NCI-H1417 (cell line): ENCODE data around the gene SNUPN.
"Not testable (repeated sequence)": the region's sequence is repeated elsewhere in the genome, so short reads cannot be mapped to it uniquely, and the experiment has no call there.

Experiments used
- DNase-seq, 3 experiments: peaks; one replicate each; lab custom pipeline; 2025; lab: John Stamatoyannopoulos, UW

Gene SNUPN

DNA sequence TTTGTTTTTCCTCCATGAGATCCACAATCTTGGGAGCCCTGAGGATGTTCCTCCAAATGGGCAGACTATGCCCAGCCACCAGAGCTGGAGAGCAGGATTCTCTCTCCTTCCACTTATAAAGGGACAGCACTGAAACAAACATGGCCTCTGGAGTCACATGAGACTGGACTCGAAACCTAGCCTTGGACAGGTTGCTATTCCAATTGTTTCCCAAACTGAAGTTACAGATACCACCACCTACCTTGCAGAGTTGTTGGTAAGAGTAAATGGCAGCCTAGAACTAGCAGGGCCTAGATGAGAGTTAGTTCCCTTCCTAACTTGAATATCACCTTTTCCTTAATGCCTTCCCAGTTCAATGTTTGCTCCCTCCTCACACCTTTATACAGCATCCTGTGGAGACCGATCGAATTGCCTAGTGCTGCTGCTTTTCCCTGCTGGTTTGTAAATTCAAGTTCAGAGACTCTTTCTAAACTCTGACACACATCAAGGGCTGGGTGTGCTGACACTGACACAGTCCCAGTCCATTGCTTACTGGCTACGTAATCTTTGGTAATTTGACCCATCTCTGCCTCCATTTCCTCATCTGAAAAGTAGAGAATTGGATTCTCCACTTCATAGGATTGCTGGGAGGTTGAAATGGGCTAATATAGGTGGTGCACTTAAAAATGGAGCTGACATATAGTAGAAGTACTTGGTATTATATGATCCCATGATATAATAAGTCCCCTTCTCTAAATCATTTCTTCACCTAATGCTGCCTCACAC, 11.9 kb upstream of the SNUPN start:
- no peak for DNase-seq

DNA sequence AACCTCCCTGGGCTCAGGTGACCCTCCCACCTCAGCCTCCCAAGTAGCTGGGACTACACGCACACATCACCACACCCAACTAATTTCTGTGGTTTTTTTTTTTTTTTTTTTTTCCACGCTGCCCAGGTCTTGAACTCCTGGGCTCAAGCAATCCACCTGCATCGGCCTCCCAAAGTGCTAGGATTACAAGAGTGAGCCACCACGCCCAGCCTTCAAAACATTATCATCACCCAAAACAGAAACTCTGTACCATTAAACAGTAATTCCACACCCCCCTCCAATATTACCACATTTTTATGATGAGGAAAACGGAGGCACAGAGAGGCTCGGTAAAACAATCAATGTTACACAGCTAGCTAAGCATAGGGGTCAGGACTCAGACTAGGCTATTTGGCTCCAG, 10.5 kb upstream of the SNUPN start:
- no peak for DNase-seq

DNA sequence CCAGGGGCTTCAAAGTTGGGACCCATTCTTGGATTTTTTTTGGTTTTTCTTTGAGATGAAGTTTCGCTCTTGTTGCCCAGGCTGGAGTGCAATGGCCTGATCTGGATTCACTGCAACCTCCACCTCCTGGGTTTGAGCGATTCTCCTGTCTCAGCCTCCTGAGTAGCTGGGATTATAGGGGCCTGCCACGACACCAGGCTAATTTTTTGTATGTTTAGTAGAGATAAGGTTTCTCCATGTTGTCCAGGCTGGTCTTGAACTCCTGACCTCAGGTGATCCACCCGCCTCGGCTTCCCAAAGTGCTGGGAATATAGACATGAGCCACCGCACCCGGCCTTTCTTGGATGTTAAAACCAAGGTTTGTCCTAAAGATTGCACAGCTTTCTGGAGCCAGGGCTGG, 8.4 kb upstream of the SNUPN start:
- DNase-seq: not testable (repeated sequence)

DNA sequence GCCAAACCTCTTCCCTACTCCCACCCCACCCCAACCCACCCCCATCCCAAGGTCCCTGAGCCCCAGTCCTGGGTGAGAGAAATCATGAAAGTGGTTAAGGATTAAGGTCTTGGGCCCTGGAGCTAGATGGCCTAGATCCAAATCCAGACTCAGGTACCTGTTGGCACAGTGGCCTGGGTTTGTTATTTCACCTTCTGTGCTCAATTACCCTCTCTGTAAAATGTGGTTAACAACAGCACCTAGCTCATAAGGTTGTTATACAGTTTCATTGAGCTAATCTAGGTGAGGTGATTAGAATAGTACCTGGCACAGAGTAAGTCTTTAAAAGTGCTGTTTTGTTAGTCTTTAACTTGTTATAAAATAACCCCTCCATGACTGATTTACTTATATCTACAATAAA, 6.4 kb upstream of the SNUPN start:
- no peak for DNase-seq

DNA sequence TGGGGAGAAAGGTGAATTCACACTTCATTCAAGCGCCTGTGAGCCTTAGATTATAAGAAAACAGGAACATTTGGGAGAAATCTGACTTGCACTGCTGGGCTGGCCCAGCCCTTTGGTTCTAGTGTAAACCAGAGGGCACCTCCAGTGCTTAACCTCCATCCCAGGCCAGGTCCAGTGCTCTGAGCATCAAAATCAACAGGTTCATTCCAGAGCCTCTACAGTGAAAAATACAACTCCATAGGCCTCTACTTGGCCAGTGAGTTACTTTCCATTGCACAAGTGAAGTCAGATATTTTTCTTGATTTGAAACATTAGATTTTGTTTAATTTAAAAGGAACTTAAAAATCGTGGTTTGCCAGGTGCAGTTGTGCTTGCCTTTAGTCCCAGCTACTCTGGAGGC, 3.0 kb downstream of the SNUPN start:
- no peak for DNase-seq

DNA sequence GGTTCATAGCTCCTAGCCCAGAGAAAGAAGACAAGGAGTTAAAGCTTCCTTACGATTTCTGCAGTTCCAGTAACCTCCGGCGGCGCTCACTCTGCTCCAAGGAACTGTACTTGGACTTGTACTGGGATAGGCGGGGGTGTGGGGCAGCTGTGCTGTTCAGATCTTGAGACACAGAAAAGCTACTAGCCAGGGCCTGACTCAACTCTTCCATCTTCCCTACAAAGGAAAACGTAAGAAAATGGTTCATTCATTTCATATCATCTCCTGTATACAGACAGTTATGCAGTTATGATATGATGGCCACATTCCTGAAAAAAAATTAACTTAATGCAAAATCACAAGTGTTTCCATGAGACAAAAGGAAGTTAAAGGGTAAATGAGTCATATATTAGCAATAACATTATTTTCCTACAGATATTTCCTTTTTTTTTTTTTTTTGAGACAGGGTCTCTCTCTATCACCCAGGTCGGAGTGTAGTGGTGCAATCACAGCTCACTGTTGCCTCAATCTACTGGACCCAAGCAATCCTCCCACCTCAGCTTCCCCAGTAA, 4.6 kb downstream of the SNUPN start:
- DNase-seq: no peak

DNA sequence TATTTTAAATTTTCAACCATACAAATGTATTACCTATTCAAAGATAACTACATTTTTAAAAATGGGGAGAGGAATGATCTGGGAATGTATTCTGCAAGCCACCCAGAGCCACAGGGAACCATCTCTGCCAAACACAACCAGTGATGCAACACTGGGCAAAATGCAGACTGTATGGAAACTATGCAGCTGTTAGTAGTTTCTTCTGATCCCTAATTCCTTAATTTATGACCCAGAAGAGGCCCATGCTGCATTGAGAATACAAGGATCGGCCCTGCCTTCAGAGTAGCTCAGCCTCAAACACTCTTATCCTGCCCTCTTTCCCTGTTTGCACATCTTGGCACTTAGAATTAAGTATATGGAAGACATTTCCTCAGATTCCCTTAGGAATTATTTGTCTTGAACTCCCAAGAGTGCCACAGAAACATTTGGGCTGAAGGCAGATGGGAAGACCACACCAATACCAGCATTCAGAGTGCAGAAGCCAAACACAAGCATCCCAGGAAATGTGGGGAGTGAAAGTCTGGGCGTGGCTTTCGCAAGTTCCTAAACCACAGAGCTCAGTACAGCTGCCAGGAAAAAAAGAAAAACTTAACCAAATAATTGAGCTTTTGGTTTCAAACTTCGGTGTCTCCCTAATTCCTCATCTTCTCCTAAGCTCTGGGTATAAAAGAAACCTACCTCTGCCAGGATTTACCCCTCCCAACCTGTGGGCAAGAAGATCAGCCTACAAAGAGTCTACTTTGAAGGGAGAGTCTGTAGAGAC, 5.3 kb downstream of the SNUPN start:
- no peak for DNase-seq

DNA sequence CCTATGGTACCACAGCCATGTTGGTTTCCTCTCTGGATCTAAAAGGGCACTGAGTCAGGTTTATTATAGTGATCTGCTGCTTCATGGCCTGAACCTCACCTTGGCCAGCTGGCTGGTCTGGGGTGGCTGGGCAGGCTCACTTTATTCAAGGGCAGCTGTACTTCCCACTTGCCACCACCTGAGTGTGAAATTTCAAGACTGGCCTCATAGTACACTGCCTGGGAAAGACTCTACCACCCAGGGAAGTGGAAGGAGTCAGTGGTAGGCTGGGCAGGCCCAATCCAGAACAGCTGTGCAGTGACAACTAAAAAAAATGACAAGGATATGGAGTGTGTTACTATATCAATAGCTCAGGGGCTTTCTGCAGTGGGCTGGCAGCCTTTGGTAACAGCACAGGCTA, 8.8 kb downstream of the SNUPN start:
- no peak for DNase-seq

DNA sequence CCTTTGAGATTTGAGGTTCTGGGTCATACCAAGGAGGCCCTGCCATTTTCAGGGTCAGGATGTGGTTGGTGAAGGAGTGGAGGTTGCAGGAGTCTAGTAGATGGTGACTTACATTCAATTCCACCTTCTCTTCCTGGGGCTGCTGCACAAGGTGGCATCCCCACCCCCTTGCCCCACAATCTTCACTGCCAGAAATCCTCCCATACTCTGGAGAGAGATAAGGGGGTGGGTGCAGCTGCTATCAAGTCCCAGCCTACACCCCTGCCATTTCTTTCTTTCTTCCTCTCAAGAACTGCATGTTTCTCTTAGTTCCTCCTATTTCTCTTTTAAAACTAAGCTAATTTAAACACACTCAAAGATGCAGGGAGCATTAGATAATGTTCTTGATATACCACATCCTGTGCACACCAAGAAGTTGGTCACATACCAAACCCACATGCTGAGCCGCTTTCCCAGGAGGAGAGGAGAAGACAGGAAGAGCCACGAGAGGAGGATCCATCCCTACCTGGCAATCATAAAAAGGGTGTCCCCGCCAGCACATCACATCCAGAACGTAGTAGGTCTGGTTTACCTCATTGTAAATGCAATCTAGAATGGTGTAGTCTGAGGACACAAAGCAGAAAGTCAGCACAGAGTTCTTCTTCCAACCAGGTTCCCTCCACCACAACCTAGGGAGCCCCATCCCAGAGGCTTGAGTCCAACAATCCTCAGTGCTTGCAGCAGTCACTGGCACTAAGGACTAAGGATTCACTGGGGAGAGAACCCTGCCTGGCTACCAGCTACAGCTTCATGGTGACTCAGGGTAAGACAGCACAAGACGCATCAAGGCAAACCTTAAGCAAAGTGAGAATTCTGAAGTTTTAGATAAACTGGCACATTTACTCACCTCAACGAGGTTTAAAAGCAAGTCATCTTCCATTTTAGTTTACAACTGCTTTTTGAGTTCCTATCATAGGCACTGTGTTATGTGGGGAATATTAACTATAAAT, 18.5 kb downstream of the SNUPN start:
- DNase-seq: no peak

DNA sequence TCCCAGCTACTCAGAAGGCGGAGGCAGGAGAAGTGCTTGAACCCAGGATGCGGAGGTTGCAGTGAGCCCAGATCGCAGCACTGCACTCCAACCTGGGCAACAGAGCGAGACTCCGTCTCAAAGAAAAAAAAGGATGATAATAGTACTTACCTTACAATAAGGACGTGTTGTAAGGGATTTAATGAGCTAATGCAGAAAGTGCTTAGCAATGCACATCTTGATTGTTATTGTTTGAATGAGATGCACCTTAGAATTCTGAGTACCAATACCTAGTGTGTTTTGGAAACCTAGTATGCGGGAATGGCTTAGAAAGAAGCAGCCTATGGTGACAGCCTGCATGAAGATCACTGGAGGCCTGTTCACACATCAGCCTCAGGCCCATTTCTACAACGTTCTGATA, 19.5 kb downstream of the SNUPN start:
- DNase-seq: no peak

DNA sequence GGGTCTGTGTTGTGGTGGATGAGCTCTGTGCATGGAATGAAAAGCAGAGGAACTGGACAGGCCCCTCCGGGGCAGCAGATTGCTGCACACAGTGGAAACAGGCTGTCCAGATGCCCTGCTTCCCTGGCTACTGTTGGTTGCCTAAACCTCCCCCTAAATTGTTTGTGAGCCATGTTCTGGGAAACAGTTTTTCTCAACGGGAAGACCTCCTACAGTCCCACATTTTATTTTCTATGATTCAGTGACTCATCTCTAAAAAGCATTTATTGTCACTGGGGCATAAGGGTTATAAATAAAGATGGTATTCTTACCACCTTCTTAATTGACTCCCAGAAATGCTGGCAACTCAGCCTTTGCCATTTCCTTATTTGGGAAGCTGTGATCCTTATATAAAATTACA, 26.1 kb downstream of the SNUPN start:
- DNase-seq: no peak

DNA sequence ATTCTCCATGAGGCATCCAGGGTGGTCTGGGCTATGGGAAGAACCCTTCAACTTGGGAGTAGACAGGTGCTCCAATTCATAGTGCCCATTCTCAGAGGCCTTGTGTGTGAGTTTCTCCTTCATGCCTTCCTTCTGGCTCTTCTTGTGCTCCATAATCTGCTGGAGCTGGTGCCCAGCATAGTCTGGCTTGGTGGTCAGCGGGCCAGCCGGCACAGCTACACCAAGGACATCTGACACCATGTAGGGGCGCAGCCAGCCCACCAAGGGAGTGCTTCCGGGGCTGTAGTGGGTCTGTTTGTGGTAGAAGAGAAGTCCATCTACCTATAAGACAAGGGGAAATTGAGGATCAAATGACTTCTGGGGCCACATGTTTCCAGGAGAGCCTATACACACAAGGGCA, 27.2 kb downstream of the SNUPN start:
- no peak for DNase-seq

DNA sequence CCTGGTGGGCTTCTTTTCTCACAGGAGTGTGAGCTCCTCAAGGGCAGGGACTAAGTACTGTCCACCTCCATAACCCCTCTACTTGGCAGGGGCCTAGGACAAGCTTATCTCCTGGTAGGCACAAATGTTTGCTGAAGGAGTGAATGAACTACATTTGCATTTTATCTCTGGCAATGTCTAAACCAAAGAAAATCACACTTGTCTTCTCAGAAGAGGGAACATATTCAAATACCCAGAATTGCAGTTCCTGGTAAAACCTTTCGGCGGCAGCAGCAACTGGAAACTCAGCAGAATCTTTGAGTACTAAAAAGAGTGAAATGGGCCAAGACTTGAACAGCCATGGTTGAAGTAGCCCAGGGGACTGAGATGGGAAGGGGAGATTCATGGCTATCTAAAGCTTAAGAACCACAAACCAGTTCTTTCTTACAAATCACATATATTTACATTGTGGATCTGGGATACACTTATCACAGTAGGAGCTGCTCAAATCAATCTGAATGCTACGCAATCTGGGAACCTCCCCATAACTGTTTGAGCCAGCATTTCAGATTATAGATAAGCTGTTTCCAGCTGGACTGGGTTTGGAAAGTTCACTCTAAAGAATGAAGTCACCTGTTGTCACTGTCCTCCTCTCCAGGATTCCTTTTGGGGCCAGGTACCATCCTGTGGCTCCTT, 27.7 kb downstream of the SNUPN start:
- DNase-seq: no peak

DNA sequence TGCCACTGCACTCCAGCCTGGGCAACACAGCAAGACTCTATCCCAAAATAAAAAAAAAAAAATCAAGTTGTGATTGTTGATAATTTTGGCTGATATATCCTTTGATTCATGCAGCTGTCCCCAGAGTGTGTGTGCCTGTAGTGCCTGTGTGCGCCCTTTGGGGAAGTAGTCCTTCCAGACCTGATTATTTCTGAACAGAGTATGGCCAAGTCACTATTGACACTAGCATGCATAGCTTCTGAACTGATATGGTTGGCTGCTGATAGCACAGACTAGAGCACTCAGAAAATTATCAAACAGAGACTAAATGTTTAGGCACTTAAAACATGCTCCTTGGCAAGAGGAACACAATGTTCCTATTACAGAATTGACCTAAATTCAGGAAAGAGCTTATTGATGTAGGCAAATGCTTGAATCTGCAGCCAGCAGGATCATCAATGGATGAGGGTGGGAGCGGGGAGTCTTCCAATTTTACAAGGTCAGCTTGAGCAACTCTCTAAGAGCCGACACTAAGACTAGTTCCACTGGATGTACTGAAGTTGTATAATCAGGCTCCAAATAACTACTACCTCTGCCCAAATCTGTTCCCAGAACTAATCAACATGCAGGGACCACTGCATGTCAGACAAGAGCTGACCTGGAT, 28.7 kb downstream of the SNUPN start:
- DNase-seq: no peak

DNA sequence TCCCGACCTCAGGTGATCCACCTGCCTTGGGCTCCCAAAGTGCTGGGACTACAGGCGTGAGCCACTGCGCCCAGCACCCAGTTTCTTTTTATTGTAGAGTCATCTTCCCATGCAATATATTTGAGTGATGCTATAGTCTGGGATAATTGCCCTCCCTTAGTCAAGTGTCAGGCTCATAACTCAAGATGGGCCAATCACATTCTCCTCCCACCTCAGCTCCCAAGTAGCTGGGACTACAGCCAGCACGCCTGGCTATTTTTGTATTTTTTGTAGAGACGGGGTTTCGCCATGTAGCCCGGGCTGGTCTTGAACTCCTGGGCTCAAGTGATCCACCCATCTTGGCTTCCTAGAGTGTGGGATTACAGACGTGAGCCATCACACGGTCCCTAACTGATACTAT, 31.2 kb downstream of the SNUPN start:
- DNase-seq: no peak

DNA sequence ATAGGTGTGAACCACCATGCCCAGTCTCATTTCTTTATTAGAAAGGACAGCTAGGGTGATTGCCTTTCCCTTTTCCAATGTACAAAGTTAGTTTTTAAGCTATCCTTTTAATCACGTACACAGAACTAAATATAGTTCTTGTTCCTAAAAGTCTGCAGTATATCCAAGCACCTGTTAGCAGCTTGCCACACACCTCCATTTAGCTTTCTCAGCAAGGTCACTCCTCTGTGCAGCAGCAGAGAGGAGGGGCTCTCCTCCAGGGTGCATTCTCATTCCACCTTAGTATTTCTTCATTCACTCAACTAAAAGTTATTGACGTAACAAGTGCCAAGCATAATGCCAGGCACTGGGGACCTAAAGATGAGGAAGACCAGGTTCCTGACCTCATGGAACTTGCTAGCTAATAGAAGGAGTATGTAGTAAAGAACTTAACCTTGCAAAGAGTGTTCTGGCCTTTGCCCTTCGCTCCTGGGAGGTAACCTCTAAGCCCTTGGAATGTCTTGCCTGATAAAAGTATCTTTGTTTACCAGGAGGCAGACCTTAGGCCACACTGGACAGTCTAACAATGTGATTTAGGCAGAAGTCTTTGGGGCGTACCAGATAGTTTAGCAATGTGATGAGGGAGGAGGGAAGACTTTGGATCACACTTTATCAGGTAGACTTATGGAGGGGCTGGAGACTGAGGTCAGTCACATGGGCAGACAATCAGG, 33.7 kb downstream of the SNUPN start:
- no peak for DNase-seq

DNA sequence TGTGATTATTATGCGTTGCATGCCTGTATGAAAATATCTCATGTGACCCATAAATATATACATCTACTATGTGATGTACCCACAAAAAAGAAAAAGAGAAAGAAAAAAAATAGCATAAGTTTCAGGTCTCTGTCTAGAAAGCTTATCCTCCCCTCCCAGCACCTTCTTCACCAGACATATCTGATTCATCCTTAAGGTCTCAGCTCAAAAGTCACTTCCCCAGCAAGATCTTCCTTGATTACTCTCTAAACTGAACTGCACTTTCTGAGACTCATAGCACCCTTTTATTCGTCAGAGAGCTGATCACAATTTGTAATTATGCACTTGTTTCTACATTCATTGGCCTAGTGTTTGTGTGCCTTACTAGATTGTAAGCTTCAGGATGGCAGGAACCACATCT, 35.3 kb downstream of the SNUPN start:
- DNase-seq: no peak

DNA sequence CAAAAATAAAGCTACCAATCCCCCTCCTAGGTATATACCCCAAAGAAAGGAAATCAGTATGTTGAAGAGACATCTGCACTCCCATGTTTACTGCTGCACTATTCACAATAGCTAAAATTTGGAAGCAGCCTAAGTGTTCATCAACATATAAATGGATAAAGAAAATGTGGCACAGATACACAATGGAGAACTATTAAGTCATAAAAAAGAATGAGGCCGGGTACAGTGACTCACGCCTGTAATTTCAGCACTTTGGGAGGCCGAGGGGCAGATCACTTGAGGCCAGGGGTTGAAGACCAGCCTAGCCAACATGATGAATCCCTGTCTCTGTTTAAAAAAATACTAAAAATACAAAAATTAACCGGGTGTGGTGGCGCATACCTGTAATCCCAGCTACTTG, 36.5 kb downstream of the SNUPN start:
- no peak for DNase-seq

DNA sequence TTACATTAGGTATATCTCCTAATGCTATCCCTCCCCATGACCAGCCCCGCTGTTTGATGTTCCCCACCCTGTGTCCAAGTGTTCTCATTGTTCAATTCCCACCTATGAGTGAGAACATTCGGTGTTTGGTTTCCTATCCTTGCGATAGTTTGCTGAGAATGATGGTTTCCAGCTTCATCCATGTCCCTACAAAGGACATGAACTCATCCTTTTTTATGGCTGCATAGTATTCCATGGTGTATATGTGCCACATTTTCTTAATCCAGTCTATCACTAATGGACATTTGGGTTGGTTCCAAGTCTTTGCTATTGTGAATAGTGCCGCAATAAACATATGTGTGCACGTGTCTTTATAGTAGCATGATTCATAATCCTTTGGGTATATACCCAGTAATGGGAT, 39.1 kb downstream of the SNUPN start:
- not testable (repeated sequence) for DNase-seq

DNA sequence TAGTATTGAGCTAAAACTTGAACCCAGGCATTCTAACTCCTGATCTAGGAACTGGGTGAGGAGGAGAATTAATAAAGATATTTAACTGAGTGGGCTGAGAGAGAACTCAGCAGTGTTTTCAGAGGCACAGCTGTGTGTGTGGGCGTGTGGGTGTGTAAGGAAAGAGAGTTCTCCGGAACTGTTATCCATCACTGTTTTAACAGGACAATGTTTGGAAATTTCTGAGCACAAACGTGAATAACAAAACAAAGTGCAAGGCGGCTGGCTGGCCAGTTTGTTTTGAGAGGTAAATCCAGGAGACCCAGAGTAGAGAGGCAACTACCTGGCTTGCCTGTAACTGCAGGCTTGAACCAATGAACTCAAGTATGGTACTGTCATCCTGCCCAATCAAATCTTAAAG, 41.4 kb downstream of the SNUPN start:
- no peak for DNase-seq
